ENCODE measurements around the gene CXCL13.
"Not testable (repeated sequence)": the region's sequence is repeated elsewhere in the genome, so short reads cannot be mapped to it uniquely, and the experiment has no call there.

The CXCL13 gene, protein sequence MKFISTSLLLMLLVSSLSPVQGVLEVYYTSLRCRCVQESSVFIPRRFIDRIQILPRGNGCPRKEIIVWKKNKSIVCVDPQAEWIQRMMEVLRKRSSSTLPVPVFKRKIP

DNA sequence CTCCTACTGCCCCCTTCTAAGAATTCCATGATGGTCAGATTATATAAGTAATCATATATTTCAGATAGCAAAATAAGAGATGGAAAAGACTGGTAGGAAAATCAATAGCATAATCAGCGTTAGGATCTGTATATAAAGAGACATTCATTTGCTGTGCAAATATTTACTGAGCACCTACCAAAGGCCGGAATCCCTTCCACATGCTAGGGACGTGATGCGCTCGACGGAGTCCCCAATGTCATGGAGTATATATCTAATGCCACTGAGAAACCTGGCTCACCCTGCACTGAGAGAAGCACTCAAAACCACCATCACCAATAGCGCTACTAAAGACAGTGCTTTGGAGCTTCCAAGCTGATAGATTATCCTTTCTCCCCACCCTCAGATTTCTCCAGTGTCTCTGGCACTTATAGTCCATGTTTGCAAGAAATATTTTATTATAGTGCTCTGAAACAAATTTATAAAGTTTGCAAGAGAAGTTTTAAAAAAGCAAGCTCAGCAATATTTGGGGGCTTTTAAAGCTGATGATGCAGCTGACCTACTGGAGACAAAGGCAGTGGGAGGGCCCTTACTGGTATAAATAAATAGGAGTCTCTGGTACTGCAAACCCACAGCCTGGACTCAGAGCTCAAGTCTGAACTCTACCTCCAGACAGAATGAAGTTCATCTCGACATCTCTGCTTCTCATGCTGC is at the start of gene CXCL13:
CXCL13 (plus strand) TSS at position 611 of the 693 bp plus-strand sequence; CDS start at position 657, 46 bp downstream.
- no peak for DNase-seq (ENCODE audit: low read depth in 2 of 3, low spot score in 2 of 3)

- DNase-seq (ENCODE audit: low read depth in 2 of 3, low spot score in 2 of 3), result no peak
Measured at GRCh38 chr4:77560170-77560569, 45.5 kb upstream of the CXCL13 start.

DNA sequence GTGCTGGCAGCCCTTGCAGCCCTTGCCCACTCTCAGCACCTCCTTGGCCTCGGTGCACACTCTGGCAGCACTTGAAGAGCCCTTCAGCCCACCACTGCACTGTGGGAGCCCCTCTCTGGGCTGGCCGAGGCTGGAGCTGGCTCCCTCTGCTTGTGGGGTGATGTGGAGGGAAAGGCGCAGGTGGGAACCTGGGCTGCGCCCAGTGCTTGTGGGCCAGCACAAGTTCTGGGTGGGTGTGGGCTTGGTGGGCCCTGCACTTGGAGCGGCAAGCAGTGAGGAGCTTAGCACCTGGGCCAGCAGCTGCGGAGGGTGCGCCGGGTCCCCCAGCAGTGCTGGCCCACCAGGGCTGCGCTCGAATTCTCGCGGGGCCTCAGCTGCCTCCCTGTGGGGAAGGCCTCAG is 43.9 kb upstream of the CXCL13 start:
- DNase-seq (ENCODE audit: low read depth in 2 of 3, low spot score in 2 of 3), result not testable (repeated sequence)

GRCh38 chr4:77564231-77564630 is 41.4 kb upstream of the CXCL13 start:
- no peak for DNase-seq (ENCODE audit: low read depth in 2 of 3, low spot score in 2 of 3)

GRCh38 chr4:77566148-77566547 is 39.5 kb upstream of the CXCL13 start:
- no peak for DNase-seq (ENCODE audit: low read depth in 2 of 3, low spot score in 2 of 3)

- DNase-seq (ENCODE audit: low read depth in 2 of 3, low spot score in 2 of 3), result no peak
Measured at GRCh38 chr4:77567549-77567948, 38.1 kb upstream of the CXCL13 start.

DNA sequence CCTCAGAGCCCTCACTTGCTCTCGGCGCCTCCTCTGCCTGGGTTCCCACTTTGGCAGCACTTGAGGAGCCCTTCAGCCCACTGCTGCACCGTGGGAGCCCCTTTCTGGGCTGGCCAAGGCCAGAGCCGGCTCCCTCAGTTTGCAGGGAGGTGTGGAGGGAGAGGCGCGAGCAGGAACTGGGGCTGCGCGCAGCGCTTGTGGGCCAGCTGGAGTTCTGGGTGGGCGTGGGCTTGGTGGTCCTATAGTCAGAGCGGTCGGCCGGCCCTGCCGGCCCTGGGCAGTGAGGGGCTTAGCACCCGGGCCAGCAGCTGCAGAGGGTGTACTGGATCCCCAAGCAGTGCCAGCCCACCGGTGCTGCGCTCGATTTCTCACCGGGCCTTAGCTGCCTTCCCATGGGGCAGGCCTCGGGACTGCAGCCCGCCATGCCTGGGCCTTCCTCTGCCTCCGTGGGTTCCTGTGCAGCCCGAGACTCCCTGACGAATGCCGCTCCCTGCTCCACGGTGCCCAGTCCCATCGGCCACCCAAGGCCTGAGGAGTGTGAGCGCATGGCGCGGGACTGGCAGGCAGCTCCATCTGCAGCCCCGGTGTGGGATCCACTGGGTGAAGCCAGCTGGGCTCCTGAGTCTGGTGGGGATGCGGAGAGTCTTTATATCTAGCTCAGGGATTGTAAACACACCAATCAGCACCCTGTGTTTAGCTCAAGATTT is 35.0 kb upstream of the CXCL13 start:
- not testable (repeated sequence) for DNase-seq (ENCODE audit: low read depth in 2 of 3, low spot score in 2 of 3)

DNA sequence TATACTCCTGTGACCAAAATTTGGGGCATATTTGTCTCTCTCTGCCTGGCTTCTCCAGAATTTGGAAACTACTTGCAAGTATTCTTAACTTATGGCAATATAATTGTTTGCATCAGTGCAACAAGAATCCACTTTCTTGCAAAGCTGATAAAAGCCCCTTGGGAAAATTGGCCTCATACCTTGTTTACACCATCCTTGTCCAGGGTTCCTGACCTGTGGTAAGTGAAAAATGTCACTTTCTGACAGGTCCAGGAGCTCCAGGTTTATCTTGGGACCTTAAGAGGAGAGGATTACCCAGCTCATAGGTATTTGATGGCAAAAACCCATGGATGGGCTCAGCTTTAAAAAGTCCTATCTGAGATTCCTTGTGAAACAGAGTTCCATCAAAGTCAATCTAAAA is 29.3 kb upstream of the CXCL13 start:
- DNase-seq (ENCODE audit: low read depth in 2 of 3, low spot score in 2 of 3), result no peak

DNA sequence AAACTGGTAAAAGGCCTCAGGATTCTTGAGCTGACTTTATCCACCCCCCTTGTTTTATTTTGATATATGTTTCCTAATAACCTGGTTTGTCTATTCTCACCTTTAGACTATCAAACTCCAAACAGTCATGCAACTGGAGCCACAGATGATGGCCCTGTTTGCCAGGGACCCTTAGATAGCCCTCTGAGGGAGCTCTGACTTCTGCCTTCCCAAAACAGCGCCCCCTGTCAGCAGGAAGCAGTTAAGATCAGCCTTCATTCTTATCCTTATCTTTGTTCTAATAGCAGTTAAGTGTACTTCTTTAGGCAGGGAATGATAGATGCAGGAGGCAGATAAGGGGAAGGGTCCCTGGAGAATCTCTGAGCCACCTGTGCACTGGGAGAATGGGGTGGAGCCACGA is 27.5 kb upstream of the CXCL13 start:
- DNase-seq (ENCODE audit: low read depth in 2 of 3, low spot score in 2 of 3), result no peak

DNA sequence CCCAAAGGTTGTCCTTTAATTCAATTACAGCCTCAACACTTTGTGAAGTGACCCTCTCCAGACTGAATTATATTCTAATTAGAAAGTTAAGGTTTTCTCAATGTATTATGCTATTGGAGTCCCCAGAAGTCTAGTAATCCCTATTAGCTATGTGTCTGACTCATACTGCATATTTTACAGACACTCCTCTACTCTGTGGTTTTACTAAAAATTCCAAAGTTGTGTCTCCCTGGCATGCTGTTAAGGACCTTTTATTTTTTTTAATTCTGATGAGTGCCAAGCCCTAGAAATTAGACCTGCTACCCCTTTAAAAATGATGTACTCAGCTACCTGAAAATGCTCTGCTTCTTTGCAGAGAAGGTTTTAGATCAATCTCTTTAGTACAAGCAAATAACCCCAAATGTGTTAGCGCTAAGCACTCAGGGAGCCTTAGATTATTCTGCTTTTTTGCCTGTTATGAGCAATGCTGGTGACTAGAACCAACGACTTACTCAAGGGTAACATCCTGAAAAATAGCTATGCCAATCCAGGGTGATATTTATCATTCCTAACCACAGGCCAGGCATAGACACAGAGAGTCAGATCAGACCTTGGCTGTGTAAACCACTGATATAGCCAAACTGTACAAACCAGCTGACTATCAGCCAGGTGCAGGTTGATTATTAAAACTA is 26.1 kb upstream of the CXCL13 start:
- no peak for DNase-seq (ENCODE audit: low read depth in 2 of 3, low spot score in 2 of 3)

- no peak for DNase-seq (ENCODE audit: low read depth in 2 of 3, low spot score in 2 of 3)
Measured at GRCh38 chr4:77581724-77582123, 23.9 kb upstream of the CXCL13 start.

DNA sequence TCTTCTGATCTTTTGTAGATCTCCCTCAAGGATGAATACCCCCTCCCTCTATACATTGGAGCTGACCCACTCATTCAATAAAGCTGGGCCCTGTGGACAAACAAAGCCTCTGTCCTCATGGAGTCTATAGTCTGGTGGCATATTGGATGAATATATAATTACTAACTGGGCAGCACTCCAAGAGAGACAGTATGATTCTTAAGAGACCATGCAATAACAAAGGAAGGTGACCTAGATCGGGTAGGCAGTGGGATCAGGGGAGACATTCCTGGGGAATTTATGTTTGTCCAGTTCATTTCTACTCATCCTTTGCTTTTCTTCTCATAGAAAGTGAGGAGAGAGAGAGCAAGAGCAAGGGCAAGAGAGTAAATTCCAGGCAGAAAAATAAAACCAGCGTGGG is 23.5 kb upstream of the CXCL13 start:
- DNase-seq (ENCODE audit: low read depth in 2 of 3, low spot score in 2 of 3), result no peak

DNA sequence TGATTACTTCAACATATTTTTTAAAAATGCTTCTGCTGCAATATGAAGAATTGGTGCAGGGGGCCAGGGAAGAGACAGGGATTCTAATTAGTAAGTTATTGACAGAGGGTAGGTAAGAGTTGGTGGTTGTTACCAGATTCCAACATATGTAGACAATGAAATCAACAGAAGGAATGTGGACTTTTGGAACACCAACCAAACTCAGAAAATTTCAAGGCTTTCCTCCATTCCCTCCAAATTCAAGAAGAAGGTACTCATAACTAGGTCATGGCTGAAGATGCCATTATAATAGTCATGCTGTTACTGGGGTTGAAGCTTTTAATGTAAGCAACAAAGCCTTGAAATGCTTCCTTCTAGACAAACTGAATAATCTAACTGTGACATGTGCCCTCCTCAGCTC is 22.9 kb upstream of the CXCL13 start:
- no peak for DNase-seq (ENCODE audit: low read depth in 2 of 3, low spot score in 2 of 3)

GRCh38 chr4:77586951-77587383 is 18.7 kb upstream of the CXCL13 start:
- DNase-seq (ENCODE audit: low read depth in 2 of 3, low spot score in 2 of 3), result peak in 2 of 3 experiments; percentile 33 to 45

GRCh38 chr4:77590482-77590881 is 15.1 kb upstream of the CXCL13 start:
- DNase-seq (ENCODE audit: low read depth in 2 of 3, low spot score in 2 of 3), result no peak

DNA sequence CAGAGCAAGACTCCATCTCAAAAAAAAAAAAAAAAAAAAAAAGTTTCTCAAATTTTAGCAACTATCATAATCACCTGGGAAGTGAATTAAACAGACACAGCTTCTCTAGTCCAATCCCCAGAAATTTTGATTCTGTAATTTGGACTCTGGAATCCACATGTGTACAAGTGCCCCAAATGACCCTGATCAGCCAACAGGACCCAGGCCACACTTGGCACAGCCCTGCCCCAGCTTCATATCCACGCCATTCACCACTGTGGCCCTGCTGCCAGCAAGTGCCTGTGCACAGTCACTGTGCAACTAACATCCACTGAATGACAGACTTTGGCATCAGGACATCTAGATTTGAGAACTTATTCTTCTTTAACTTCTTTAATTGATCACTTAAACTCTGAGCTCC is 14.1 kb upstream of the CXCL13 start:
- no peak for DNase-seq (ENCODE audit: low read depth in 2 of 3, low spot score in 2 of 3)

DNA sequence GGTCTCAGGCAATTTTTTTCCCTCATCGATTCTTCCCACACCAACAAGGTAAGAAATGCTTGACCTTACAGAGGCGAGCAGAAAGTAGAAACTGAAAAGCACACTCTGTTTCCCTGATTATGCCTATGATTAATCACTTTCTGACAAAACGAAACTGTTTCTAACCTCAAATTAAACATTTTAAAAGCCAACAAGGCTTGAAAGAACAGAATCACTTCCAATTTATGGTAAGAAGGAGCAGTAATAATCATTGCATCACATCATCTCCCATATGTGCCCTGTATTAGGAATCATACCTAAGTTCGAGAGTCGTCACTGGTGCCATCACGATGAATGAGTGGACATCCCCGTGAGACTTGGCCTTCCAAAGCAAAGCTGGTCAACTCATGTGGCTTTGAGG is 12.5 kb upstream of the CXCL13 start:
- DNase-seq (ENCODE audit: low read depth in 2 of 3, low spot score in 2 of 3), result no peak

- DNase-seq (ENCODE audit: low read depth in 2 of 3, low spot score in 2 of 3), result no peak
Measured at GRCh38 chr4:77593993-77594392, 11.6 kb upstream of the CXCL13 start.

GRCh38 chr4:77595364-77595973 is 10.2 kb upstream of the CXCL13 start:
- no peak for DNase-seq (ENCODE audit: low read depth in 2 of 3, low spot score in 2 of 3)

GRCh38 chr4:77599378-77599777 is 6.2 kb upstream of the CXCL13 start:
- DNase-seq (ENCODE audit: low read depth in 2 of 3, low spot score in 2 of 3), result no peak

All from activated CD8-positive, alpha-beta memory T cell treated with anti-CD3 and anti-CD28 coated beads for 48 hours (primary cell).